Gastrocnemius medialis (tissue), 4 donors: Measurements from ENCODE around the gene PIK3C3.

Experiments used
- POLR2A ChIP-seq, 2 donors: fragments of 450-650 bp; IDR thresholded peaks; one replicate each; pipeline ENCODE4 v1.6.1; 2017; ENCODE audit warnings: antibody characterized with exemption in 2 of 2, mild to moderate bottlenecking in 2 of 2, moderate library complexity in 2 of 2
- TF ChIP-seq, protein P1 (sequence below), 5 experiments: fragments of 450-650 bp in 3 of 5; fragments of 200-600 bp in 2 of 5; sonication (generic) in 2 of 5; IDR thresholded peaks in 4 of 5; conservative IDR thresholded peaks in 1 of 5; 1 replicate in 4 of 5; 2 replicates in 1 of 5; pipeline ENCODE4 v1.5.1; 2016 to 2019; ENCODE audit warnings: antibody characterized with exemption in 5 of 5, mild to moderate bottlenecking in 3 of 5, moderate library complexity in 3 of 5

DNA sequence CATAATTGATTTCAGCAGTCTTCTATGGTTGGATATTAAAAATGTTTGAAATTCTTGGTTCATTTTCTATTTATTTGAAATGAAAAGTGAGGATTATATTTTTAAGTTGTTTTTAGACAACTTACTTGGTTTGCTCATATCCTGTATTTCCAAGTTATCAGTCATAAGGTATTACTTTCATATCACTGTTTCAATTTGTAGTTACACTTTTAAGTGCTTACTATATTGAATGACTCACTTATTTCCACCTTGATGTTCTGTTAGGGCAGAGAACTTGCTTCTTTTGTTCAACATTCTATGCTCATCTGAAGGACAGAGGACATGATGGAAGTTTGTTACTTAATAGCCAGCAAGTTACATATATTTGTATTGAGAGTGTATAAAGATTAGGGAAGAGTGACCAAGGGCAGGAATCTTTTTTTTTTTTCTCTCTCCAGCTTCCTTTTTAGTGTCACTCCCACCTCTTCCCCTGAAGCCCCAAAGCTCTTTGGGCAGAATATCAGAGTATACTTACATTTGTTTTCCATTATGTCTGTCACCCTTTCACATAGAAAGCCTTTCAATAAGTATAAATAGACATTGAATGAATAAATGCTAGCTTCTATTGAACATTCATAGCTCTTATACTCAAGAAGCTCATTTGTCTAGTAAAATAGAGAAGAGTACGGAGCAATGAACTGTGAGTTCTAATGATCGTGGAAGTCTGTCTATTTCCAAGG lies 28.1 kb downstream of the PIK3C3 start:
- TF ChIP-seq, protein P1, sequence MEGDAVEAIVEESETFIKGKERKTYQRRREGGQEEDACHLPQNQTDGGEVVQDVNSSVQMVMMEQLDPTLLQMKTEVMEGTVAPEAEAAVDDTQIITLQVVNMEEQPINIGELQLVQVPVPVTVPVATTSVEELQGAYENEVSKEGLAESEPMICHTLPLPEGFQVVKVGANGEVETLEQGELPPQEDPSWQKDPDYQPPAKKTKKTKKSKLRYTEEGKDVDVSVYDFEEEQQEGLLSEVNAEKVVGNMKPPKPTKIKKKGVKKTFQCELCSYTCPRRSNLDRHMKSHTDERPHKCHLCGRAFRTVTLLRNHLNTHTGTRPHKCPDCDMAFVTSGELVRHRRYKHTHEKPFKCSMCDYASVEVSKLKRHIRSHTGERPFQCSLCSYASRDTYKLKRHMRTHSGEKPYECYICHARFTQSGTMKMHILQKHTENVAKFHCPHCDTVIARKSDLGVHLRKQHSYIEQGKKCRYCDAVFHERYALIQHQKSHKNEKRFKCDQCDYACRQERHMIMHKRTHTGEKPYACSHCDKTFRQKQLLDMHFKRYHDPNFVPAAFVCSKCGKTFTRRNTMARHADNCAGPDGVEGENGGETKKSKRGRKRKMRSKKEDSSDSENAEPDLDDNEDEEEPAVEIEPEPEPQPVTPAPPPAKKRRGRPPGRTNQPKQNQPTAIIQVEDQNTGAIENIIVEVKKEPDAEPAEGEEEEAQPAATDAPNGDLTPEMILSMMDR (IDR thresholded peaks at IDR 0.05 in 4 of 5, conservative IDR thresholded peaks at IDR 0.05 in 1 of 5), result no peak
- no peak for TF ChIP-seq POLR2A (IDR thresholded peaks at IDR 0.05)
